ENCODE measurements around the gene SYNGR2. TPM values are rescaled to one million over a fixed set of nuclear protein-coding genes. Genes with fewer than 3 reads are reported as not detected.

SYNGR2 gene
- total and polyA plus RNA-seq, 2 experiments from 2014 or later: 46.9 to 61.6 TPM

DNA sequence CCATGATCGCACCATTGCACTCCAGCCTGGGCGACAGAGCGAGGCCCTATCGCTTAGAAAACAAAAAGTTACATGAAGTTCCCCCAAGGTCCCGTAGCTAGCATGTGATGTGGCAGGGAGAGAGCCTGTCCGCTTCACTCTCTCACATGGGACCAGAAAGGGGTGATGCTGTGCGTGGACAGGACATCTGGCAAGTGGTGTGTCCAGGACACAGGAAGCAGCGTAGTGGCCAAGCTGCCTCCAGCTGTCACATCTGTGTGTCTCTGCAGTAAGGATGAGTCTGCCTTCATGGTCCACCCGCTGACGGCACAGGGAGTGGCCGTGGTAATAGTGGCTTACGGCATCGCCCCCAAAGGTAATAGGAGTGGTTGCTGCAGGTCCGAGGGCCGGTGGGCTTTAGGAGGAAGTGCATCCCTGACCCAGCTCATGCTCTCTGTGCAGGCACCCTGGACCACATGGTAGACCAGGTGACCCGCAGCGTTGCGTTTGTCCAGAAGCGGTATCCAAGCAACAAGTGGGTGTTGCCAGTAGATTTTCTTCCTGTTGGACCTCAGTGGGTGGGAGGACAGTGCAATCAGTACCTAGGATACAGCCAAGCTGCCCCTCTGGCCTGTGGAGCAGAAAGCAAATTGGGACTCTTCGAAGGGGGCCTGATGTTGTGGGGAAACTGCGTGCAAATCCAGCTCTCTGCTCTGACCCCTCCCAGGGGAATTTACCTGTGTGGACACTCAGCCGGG, 36.2 kb downstream of the SYNGR2 start:
- Mint-ChIP-seq H3K9me3 (no peaks in the 10 kb centered on the region), H3K36me3 (ENCODE audit: low read depth) (peaks cover 15% of the 10 kb centered on the region; the same call in 1 of the 3 replicates), H3K27me3 (ENCODE audit: insufficient read depth, low read depth, poor library complexity) (peaks cover 3% of the 10 kb centered on the region), H3K27ac (no peak overlapping the region), H3K4me3 (no peak overlapping the region), H3K4me1 (no peaks in the 10 kb centered on the region)
- H3F3A ChIP-seq (replicated peaks; ENCODE audit: low read depth): no peaks in the 10 kb centered on the region
- DNase-seq (ENCODE audit: low spot score): no peak
- no peak for ATAC-seq
- H3K9me2 ChIP-seq (ENCODE audit: insufficient read depth): no peaks in the 10 kb centered on the region
- no peak overlapping the region for H3K4me2 ChIP-seq
- H3K4me1 ChIP-seq (ENCODE audit: insufficient read depth): no peaks in the 10 kb centered on the region
- no peaks in the 10 kb centered on the region for H3K27me3 ChIP-seq (ENCODE audit: insufficient read depth)
- no peak overlapping the region for H2AFZ ChIP-seq
- H3K36me3 ChIP-seq (ENCODE audit: insufficient read depth): no peaks in the 10 kb centered on the region
- no peak overlapping the region for H3K4me3 ChIP-seq
- peaks cover 4% of the 10 kb centered on the region for H4K20me1 ChIP-seq (replicated peaks; ENCODE audit: insufficient read depth)
- no peak overlapping the region for H3K27ac ChIP-seq (ENCODE audit: low read depth)
- TF ChIP-seq, protein P1, sequence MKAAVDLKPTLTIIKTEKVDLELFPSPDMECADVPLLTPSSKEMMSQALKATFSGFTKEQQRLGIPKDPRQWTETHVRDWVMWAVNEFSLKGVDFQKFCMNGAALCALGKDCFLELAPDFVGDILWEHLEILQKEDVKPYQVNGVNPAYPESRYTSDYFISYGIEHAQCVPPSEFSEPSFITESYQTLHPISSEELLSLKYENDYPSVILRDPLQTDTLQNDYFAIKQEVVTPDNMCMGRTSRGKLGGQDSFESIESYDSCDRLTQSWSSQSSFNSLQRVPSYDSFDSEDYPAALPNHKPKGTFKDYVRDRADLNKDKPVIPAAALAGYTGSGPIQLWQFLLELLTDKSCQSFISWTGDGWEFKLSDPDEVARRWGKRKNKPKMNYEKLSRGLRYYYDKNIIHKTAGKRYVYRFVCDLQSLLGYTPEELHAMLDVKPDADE (IDR thresholded peaks at IDR 0.05): no peak
- TF ChIP-seq, protein P2, sequence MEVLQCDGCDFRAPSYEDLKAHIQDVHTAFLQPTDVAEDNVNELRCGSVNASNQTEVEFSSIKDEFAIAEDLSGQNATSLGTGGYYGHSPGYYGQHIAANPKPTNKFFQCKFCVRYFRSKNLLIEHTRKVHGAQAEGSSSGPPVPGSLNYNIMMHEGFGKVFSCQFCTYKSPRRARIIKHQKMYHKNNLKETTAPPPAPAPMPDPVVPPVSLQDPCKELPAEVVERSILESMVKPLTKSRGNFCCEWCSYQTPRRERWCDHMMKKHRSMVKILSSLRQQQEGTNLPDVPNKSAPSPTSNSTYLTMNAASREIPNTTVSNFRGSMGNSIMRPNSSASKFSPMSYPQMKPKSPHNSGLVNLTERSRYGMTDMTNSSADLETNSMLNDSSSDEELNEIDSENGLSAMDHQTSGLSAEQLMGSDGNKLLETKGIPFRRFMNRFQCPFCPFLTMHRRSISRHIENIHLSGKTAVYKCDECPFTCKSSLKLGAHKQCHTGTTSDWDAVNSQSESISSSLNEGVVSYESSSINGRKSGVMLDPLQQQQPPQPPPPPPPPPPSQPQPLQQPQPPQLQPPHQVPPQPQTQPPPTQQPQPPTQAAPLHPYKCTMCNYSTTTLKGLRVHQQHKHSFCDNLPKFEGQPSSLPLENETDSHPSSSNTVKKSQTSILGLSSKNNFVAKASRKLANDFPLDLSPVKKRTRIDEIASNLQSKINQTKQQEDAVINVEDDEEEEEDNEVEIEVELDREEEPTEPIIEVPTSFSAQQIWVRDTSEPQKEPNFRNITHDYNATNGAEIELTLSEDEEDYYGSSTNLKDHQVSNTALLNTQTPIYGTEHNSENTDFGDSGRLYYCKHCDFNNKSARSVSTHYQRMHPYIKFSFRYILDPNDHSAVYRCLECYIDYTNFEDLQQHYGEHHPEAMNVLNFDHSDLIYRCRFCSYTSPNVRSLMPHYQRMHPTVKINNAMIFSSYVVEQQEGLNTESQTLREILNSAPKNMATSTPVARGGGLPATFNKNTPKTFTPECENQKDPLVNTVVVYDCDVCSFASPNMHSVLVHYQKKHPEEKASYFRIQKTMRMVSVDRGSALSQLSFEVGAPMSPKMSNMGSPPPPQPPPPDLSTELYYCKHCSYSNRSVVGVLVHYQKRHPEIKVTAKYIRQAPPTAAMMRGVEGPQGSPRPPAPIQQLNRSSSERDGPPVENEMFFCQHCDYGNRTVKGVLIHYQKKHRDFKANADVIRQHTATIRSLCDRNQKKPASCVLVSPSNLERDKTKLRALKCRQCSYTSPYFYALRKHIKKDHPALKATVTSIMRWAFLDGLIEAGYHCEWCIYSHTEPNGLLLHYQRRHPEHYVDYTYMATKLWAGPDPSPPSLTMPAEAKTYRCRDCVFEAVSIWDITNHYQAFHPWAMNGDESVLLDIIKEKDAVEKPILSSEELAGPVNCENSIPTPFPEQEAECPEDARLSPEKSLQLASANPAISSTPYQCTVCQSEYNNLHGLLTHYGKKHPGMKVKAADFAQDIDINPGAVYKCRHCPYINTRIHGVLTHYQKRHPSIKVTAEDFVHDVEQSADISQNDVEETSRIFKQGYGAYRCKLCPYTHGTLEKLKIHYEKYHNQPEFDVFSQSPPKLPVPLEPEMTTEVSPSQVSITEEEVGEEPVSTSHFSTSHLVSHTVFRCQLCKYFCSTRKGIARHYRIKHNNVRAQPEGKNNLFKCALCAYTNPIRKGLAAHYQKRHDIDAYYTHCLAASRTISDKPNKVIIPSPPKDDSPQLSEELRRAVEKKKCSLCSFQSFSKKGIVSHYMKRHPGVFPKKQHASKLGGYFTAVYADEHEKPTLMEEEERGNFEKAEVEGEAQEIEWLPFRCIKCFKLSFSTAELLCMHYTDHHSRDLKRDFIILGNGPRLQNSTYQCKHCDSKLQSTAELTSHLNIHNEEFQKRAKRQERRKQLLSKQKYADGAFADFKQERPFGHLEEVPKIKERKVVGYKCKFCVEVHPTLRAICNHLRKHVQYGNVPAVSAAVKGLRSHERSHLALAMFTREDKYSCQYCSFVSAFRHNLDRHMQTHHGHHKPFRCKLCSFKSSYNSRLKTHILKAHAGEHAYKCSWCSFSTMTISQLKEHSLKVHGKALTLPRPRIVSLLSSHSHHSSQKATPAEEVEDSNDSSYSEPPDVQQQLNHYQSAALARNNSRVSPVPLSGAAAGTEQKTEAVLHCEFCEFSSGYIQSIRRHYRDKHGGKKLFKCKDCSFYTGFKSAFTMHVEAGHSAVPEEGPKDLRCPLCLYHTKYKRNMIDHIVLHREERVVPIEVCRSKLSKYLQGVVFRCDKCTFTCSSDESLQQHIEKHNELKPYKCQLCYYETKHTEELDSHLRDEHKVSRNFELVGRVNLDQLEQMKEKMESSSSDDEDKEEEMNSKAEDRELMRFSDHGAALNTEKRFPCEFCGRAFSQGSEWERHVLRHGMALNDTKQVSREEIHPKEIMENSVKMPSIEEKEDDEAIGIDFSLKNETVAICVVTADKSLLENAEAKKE (CRISPR knock-in tag; IDR thresholded peaks at IDR 0.05): no peak
- no peak for TF ChIP-seq ZNF331 (CRISPR knock-in tag; IDR thresholded peaks at IDR 0.05; ENCODE audit: low read depth)
- TF ChIP-seq, protein P3, sequence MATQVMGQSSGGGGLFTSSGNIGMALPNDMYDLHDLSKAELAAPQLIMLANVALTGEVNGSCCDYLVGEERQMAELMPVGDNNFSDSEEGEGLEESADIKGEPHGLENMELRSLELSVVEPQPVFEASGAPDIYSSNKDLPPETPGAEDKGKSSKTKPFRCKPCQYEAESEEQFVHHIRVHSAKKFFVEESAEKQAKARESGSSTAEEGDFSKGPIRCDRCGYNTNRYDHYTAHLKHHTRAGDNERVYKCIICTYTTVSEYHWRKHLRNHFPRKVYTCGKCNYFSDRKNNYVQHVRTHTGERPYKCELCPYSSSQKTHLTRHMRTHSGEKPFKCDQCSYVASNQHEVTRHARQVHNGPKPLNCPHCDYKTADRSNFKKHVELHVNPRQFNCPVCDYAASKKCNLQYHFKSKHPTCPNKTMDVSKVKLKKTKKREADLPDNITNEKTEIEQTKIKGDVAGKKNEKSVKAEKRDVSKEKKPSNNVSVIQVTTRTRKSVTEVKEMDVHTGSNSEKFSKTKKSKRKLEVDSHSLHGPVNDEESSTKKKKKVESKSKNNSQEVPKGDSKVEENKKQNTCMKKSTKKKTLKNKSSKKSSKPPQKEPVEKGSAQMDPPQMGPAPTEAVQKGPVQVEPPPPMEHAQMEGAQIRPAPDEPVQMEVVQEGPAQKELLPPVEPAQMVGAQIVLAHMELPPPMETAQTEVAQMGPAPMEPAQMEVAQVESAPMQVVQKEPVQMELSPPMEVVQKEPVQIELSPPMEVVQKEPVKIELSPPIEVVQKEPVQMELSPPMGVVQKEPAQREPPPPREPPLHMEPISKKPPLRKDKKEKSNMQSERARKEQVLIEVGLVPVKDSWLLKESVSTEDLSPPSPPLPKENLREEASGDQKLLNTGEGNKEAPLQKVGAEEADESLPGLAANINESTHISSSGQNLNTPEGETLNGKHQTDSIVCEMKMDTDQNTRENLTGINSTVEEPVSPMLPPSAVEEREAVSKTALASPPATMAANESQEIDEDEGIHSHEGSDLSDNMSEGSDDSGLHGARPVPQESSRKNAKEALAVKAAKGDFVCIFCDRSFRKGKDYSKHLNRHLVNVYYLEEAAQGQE (IDR thresholded peaks at IDR 0.05; ENCODE audit: unreplicated experiment): no peak
- no peak for TF ChIP-seq ZNF114 (CRISPR knock-in tag; IDR thresholded peaks at IDR 0.05)
- TF ChIP-seq, protein P4, sequence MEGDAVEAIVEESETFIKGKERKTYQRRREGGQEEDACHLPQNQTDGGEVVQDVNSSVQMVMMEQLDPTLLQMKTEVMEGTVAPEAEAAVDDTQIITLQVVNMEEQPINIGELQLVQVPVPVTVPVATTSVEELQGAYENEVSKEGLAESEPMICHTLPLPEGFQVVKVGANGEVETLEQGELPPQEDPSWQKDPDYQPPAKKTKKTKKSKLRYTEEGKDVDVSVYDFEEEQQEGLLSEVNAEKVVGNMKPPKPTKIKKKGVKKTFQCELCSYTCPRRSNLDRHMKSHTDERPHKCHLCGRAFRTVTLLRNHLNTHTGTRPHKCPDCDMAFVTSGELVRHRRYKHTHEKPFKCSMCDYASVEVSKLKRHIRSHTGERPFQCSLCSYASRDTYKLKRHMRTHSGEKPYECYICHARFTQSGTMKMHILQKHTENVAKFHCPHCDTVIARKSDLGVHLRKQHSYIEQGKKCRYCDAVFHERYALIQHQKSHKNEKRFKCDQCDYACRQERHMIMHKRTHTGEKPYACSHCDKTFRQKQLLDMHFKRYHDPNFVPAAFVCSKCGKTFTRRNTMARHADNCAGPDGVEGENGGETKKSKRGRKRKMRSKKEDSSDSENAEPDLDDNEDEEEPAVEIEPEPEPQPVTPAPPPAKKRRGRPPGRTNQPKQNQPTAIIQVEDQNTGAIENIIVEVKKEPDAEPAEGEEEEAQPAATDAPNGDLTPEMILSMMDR (conservative IDR thresholded peaks at IDR 0.05; ENCODE audit: low read depth in 2 of 2): no peak
- no peaks in the 10 kb centered on the region for H3K79me2 ChIP-seq (replicated peaks; ENCODE audit: insufficient read depth)
